Dedifferentiated amniotic fluid mesenchymal stem cell (primary cell): ENCODE data around the gene MAP4K4.
"Not testable (repeated sequence)": the region's sequence is repeated elsewhere in the genome, so short reads cannot be mapped to it uniquely, and the experiment has no call there.

Experiments
- DNase-seq: peaks from one replicate; pipeline ENCODE4 v3.0.0-alpha.2; 2016; ENCODE audit errors: extremely low spot score

The MAP4K4 gene

GRCh38 chr2:101743288-101743687 is 45.8 kb downstream of the MAP4K4 start:
- DNase-seq: no peak

- no peak for DNase-seq
These were observed 47.3 kb downstream of the MAP4K4 start for GRCh38 chr2:101744832-101745231.

GRCh38 chr2:101745711-101746694 is 48.5 kb downstream of the MAP4K4 start:
- DNase-seq: peak; percentile 67

DNA sequence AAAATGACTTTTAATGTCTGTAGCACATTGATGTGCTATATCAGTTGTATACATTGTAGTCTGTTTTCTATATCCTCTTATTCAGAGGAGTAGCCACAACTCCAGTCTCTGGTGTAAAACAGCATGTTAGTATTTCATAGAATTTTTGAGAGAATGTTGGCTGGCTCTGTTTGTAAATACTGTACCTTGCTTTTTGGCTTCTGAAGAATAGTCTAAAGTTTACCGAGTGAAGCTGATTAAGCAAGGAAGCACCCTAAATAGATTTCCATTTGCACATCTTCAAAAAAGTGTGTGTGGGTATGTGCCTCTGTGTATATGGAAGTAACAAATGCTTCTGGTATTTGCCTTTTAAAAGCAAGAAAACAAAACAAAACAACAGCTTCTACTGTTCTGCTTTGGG is 50.5 kb downstream of the MAP4K4 start:
- no peak for DNase-seq

GRCh38 chr2:101748462-101748861 is 51.0 kb downstream of the MAP4K4 start:
- DNase-seq: not testable (repeated sequence)

DNA sequence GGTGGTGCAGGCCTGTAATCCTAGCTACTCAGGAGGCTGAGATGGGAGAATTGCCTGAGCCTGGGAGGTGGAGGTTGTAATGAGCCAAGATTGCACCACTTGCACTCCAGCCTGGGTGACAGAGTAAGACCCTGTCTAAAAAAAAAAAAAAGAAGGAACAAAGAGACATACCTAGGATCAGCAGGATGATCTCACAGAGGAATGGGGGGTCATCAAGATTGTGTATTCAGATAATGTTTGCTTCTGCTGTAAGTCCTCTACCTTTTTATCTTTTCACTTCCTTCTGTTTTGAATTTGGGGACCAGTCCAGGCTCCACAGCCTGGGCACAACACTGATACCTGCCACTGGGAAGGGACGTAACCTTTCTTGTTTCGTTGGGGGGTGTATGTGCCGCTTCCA is 53.2 kb downstream of the MAP4K4 start:
- no peak for DNase-seq

DNA sequence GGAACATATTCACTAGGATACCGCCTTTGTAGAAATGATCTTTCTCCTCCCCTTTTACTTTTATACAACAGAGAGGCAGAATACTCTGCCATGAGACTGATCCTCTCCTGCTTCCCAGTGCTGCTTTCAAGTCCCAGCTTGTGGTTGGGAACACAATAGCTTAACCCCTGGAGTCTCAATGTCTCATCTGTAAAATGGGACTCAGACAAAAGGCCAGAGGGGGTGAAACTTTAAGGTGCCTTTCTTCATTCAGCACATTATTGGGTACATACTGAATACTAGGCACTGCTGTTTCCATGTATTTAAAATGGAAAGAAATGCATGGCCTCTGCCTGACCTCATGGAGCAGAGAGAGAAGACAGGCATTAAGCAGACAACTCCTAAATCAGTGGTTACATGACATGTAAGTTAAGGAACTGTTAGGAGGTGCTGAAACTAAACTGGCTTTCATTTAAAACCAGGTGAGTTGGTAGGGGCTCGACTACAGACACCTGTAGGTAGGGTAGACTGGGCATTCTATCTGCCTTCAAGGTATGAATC is 53.8 kb downstream of the MAP4K4 start:
- no peak for DNase-seq

DNA sequence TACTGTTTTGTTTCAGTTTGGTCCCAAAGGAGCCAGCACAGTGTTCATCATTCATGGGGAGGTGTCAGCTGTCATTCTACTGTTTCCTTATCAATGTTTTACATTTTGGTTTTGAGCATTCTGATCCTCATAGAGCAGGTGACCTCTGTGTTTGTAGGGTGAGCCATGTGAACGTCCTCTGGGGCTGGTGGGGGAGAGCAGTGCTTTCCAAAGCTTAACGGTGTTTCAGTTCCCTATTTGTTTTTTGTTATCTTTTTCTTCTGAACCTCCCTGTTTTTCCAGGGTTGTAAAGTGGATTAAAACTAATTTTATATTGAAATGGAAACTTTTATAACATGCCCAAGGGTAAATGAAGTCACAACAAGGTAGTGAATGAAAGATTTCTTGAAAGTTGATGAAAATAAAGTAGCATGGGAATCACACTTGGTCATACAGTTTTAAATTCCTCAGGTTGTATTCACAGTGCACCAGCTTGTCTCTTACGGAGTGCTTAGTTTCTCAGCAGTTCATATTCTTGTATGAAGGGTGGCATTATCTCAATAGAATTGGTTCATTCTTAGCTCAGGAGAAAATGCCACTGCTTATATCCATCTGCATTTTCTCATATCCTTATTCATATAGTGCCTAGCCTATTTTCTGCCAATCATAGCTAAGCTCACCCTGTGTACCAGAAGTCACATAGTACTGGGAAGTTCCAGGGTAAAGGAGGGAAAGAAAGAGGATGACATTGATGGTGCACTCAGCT is 54.5 kb downstream of the MAP4K4 start:
- no peak for DNase-seq

DNA sequence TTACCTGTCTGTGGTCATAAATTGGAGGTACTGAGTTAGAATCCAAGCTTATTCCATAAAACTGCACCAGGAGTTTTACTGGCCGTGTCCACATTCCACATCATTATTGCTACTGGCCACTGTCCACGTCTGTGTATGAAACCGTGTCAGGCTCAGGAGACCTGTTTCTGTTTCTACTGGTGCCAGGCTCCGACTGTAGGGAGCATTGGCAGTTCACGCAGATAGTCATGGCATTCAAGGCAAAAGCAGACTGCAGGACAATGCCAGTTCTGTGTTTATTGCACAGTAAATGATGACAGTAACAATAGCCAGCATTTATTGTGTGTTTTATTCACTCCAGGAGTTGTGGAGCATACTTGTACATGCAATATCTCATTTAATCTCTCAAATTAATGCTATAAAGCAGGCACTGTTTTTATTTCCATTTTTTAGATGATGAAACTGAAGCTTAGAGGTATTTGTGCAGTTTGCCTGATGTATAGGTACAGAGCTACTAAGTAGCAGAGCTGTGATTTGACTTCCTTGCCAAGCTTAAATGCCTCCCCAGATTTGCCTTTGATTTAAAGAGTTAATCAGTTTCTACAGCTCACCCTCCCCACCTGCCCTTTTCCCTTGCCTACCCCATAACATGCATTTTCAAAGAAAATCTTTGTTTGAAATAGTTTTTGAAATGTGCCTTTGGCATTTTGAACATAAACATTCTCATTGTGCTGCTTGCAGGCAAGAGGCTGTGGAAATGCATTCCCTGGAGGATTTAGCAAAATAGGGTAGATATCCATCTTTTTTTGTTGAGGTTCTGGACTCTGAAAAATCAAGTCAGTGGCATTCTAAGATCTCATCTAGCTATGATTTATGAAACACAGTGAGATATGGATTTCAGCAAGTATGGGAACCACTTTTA is 55.5 kb downstream of the MAP4K4 start:
- DNase-seq: no peak

- DNase-seq: no peak
These were observed 56.4 kb downstream of the MAP4K4 start for GRCh38 chr2:101753720-101754490.

- DNase-seq: no peak
These were observed 57.1 kb downstream of the MAP4K4 start for GRCh38 chr2:101754618-101755017.

DNA sequence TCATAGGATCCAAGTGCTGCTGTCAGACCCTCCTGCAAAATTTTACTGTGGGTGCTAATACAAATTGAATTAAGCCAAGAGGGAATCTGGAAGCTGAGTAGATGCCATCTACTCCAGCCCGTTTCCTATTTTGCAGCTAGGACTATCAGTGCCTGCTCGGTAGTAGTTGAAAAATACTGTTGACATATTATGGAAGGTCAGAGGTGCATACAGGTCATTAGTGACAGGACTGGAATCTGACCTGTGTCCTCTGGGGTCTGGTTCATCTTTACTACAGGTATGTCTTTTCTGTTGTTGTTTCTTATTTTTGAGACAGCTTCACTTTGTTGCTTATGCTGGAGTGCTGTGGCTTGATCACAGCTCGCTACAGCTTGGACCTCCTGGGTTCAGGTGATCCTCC is 58.8 kb downstream of the MAP4K4 start:
- no peak for DNase-seq

DNA sequence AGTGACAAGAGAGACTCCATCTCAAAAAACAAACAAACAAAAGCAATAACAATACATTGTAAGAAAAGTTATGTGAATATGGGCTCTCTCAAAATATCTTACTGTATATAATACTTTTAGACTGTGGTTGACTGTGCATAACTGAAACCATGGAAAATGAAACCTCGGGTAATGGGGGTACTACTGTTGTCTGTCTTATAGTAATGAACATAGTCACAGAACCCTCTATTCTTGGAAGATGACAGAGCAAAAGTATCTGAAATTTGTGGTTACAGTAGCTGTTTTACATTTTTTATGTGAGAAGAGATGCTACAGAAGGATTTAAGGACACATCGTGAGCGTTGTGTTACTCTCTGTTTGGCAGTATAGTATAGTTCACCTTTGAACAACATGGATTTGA is 60.5 kb downstream of the MAP4K4 start:
- DNase-seq: no peak

- DNase-seq: peak; percentile 94
These were observed 61.7 kb downstream of the MAP4K4 start for GRCh38 chr2:101759162-101759561.

DNA sequence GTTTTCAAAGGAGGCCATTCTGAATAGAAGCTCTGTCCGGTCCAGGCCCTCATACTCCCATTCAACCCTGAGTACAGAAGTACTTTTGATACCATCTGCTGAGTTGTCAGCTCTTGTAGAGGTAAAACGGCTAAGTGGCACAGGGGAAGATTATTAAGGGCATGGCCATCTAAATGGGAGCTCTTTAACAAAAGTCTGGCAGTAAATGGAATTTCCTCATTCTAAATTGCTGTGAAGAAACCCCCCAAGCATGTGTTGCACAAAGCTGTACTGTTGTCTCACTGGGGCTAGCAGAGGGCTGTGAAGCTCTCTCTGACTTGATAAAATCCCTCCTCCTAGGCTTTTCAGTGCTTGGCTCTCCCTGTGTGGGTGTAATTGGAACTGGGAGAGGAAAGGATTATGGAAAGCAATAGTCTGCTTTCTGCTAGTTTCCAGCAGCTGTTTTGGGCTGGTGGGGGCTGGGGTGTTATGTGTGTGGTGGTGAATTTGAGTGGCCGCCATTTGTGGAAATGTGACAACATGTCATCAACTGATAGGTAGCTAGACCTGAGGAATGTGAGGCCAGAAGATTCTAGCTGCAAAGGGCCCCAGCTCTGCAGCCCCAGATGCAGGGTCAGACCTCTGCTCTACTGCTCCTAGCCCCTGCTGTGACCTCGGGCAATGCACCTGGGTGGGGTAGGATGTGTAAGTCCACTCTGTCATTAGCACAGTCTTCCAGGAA is 65.1 kb downstream of the MAP4K4 start:
- no peak for DNase-seq

- DNase-seq: no peak
These were observed 66.2 kb downstream of the MAP4K4 start for GRCh38 chr2:101763496-101764333.

DNA sequence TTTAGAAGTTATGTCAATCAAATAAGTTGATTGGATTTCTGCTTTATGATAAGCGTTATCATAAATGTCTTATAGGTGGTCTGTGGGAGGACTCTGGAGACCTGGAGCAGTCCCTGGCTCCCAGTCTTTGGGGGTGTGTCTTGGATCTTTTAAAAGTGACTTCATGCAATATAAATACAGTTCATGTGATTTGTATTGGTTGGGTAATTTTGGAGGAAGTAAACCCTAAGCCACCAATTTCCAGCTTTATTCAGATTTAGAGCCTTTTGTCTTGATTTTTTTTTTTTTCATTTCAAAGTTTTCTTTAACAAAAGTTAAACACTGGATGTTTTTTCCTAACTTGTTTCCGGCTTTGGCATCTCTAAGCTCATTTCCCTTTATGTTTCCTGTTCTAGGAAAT is 68.8 kb downstream of the MAP4K4 start:
- DNase-seq: no peak

GRCh38 chr2:101766871-101767739 is 69.6 kb downstream of the MAP4K4 start:
- DNase-seq: peak; percentile 88
